Caco-2 (cell line): ENCODE results near the gene ARAP3. TPM values are rescaled to one million over a fixed set of nuclear protein-coding genes. Genes with fewer than 3 reads are reported as not detected.

Source experiments
- BruUV-seq: library from RNA; stranded (reverse); fragments of 400-500 nt; replicated peaks from 2 replicates; lab custom pipeline; 2021; lab: Mats Ljungman, UMichigan
- CTCF ChIA-PET: fragments of 300-600 bp; sonication (Branson Sonifier 250); formaldehyde crosslinking; loops from one replicate; lab custom pipeline; 2022; ENCODE audit warnings: antibody characterized with exemption; lab: Charles Lee
- POLR2A ChIA-PET: fragments of 300-600 bp; sonication (Branson Sonifier 250); formaldehyde crosslinking; loops from one replicate; lab custom pipeline; 2022; ENCODE audit warnings: antibody characterized with exemption; lab: Charles Lee
- DNase-seq, 2 experiments: peaks; one replicate each; pipeline versions ENCODE4 v3.0.0 to v3.0.0-alpha.2; 2020 to 2022
- H3K27me3 ChIP-seq: replicated peaks from 2 replicates; pipeline ENCODE4 v1.6.0; 2011; ENCODE audit warnings: low read length; ENCODE audit not compliant: control insufficient read depth, insufficient read depth
- H3K36me3 ChIP-seq: 2 replicates; pipeline ENCODE4 v1.5.1; 2011; ENCODE audit warnings: low read length; ENCODE audit not compliant: control insufficient read depth, insufficient read depth
- H3K4me1 ChIP-seq: fragments of 250-450 bp; sonication (Bioruptor Pico); 2 replicates; pipeline ENCODE4 v1.5.1; 2020; ENCODE audit warnings: mild to moderate bottlenecking
- H3K4me3 ChIP-seq: 2 replicates; pipeline ENCODE4 v1.5.1; 2011; ENCODE audit warnings: low read depth, mild to moderate bottlenecking, control low read depth, low read length
- H3K9me3 ChIP-seq: fragments of 250-450 bp; sonication (Bioruptor Pico); 2 replicates; pipeline ENCODE4 v1.5.1; 2020; ENCODE audit warnings: mild to moderate bottlenecking, moderate library complexity
- H3K27ac Mint-ChIP-seq: one replicate; pipeline ENCODE4 v1.8.0; 2022; ENCODE audit warnings: mixed read lengths; ENCODE audit not compliant: unreplicated experiment
- H3K27me3 Mint-ChIP-seq: one replicate; pipeline ENCODE4 v1.8.0; 2022; ENCODE audit warnings: mixed read lengths; ENCODE audit not compliant: insufficient read depth, unreplicated experiment
- H3K36me3 Mint-ChIP-seq: one replicate; pipeline ENCODE4 v1.8.0; 2022; ENCODE audit warnings: mild to moderate bottlenecking, mixed read lengths; ENCODE audit not compliant: insufficient read depth, unreplicated experiment
- H3K4me1 Mint-ChIP-seq: one replicate; pipeline ENCODE4 v1.8.0; 2022; ENCODE audit warnings: low read depth, mixed read lengths; ENCODE audit not compliant: unreplicated experiment
- H3K4me3 Mint-ChIP-seq: one replicate; pipeline ENCODE4 v1.8.0; 2022; ENCODE audit warnings: mild to moderate bottlenecking, moderate library complexity, mixed read lengths; ENCODE audit not compliant: unreplicated experiment
- H3K9me3 Mint-ChIP-seq: one replicate; pipeline ENCODE4 v1.8.0; 2022; ENCODE audit warnings: mixed read lengths; ENCODE audit not compliant: unreplicated experiment
- intact Hi-C: fragments of 100-400 bp; cut with micrococcal nuclease; formaldehyde crosslinking; loops from one replicate; pipeline ENCODE4 v1.10.0; 2022; ENCODE audit not compliant: unreplicated experiment
- total RNA-seq: library from RNA; stranded (reverse); gene quantifications from 2 replicates; pipeline ENCODE4 v1.2.3, GENCODE V29; 2022
- TF ChIP-seq, protein P1 (sequence below), 2 experiments: fragments of 200-600 bp in 1 of 2; IDR thresholded peaks; 1 replicate in 1 of 2; 2 replicates in 1 of 2; pipeline versions ENCODE4 v1.5.1 to v1.8.0; 2011 to 2022; ENCODE audit warnings: antibody characterized with exemption in 1 of 2, control low read depth in 1 of 2, inconsistent platforms in 1 of 2, low read depth in 1 of 2, low read length in 1 of 2, mild to moderate bottlenecking in 1 of 2, moderate library complexity in 1 of 2; ENCODE audit not compliant: insufficient read depth in 1 of 2, severe bottlenecking in 1 of 2, unreplicated experiment in 1 of 2

ARAP3 gene
- total RNA-seq, 1 experiment from 2014 or later: 6.3 TPM

DNA sequence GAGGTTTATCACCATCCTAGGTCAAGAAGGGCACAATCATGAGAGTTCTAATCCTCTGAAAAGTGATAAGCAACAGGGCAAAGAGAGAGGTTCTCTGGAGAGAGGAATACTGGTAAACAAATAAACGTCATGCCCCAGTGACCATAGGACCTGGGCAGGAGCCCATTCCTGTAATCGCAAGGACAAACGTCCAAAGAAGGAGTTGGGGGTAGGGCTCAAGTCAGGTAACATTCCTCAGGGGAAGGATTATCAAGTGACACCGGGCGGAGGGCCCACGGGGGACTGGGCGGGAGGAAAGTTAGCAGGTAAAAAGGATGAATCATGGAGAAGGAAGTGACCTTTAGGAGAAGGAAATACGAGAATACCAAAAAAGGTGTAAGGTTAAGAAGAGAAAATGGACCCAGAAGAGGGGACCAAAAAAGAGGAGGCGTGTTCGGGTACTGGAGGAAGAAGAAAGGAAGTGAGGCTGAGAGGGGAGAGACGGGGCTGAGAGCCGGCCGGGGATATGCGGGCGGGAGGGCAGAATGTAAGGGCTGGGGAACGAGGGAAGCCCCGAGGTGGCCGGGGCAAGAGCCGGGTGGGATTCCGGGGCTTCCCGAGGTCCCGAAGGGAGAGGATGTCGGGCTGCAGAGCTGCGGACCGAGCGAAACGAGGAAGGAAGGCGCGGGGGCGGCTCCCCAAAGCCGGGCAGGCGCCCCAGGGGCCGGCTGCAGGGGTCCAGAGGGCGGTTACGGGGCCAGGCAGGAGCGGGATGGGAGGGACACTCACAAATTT, 63.8 kb downstream of the ARAP3 start:
- ChIA-PET POLR2A (interaction anchor here (0.6 to 2.6 kb wide), 6 partner anchors 10 to 298 kb away, joined by 3 to 57 read pairs (median 3); partner anchors contain the start of genes HDAC3, RELL2 and TAF7), CTCF (interaction anchor here (0.7 to 3.2 kb wide), 14 partner anchors 9 to 1402 kb away, joined by 3 to 190 read pairs (median 8); partner anchors contain the start of genes HDAC3 and RELL2)
- peak overlapping the region; percentile 96 for H3K27ac Mint-ChIP-seq
- H3K4me1 Mint-ChIP-seq: peaks cover 17% of the 10 kb centered on the region
- TF ChIP-seq, protein P1, sequence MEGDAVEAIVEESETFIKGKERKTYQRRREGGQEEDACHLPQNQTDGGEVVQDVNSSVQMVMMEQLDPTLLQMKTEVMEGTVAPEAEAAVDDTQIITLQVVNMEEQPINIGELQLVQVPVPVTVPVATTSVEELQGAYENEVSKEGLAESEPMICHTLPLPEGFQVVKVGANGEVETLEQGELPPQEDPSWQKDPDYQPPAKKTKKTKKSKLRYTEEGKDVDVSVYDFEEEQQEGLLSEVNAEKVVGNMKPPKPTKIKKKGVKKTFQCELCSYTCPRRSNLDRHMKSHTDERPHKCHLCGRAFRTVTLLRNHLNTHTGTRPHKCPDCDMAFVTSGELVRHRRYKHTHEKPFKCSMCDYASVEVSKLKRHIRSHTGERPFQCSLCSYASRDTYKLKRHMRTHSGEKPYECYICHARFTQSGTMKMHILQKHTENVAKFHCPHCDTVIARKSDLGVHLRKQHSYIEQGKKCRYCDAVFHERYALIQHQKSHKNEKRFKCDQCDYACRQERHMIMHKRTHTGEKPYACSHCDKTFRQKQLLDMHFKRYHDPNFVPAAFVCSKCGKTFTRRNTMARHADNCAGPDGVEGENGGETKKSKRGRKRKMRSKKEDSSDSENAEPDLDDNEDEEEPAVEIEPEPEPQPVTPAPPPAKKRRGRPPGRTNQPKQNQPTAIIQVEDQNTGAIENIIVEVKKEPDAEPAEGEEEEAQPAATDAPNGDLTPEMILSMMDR (IDR thresholded peaks at IDR 0.05; ENCODE audit: insufficient read depth in 1 of 2, low read depth in 1 of 2, low read length in 1 of 2, severe bottlenecking in 1 of 2, unreplicated experiment in 1 of 2): no peak
- H3K4me1 ChIP-seq: peaks cover 33% of the 10 kb centered on the region
- peak; percentile 91 to 93 for DNase-seq
- peak overlapping the region; percentile 87 for H3K4me3 ChIP-seq
- H3K9me3 ChIP-seq: no peaks in the 10 kb centered on the region
- H3K36me3 ChIP-seq: peaks cover 2% of the 10 kb centered on the region; the same call in 1 of the 2 replicates
- no peaks in the 10 kb centered on the region for H3K27me3 Mint-ChIP-seq
- H3K27me3 ChIP-seq: no peaks in the 10 kb centered on the region
- no peaks in the 10 kb centered on the region for H3K9me3 Mint-ChIP-seq
- intact Hi-C loops: loop anchor here (1.0 kb wide), 2 partner anchors 10 to 33 kb away; partner anchors contain the start of gene FCHSD1
- BruUV-seq: TSS peak; percentile 68
- H3K36me3 Mint-ChIP-seq: peaks cover 49% of the 10 kb centered on the region
- H3K4me3 Mint-ChIP-seq: peak overlapping the region; percentile 89

DNA sequence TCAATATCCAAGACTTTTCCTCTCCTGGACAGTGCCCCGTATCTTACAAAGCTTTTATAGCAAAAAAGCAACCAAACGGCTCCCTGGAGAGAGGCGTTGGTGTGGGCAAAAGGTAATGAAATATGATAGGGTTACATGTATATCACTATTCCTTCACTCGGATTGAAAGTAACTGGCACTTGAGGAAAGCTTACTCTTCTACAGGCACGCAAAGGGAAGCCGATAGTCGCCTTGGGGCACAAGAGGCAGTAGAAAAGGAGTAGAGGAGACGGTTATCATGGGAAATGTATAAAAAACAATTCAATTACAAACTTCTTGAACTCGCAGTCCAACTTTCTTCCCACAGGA, 64.4 kb downstream of the ARAP3 start:
- ChIA-PET CTCF (interaction anchor here (0.5 to 3.2 kb wide), 4 partner anchors 16 to 54 kb away, joined by 3 to 40 read pairs (median 14); partner anchors contain the start of genes HDAC3 and RELL2), POLR2A (interaction anchor here (2.6 kb wide), 1 partner anchor 26 kb away, joined by 57 read pairs; no protein-coding TSS in a partner anchor)
- Mint-ChIP-seq H3K9me3 (no peaks in the 10 kb centered on the region), H3K4me3 (peak overlapping the region; percentile 89), H3K27ac (peak overlapping the region; percentile 96), H3K36me3 (peaks cover 47% of the 10 kb centered on the region), H3K4me1 (peaks cover 21% of the 10 kb centered on the region), H3K27me3 (no peaks in the 10 kb centered on the region)
- Histone ChIP-seq H3K4me1 (peaks cover 34% of the 10 kb centered on the region), H3K36me3 (0 out of 2 replicates have a peak, but pooled peaks cover 2% of the 10 kb centered on the region), H3K4me3 (peak overlapping the region; percentile 87), H3K27me3 (no peaks in the 10 kb centered on the region), H3K9me3 (no peaks in the 10 kb centered on the region)
- DNase-seq: no peak
- BruUV-seq: TSS peak; percentile 36
- intact Hi-C loops: loop anchor here (1.0 kb wide), 2 partner anchors 9 to 34 kb away; partner anchors contain the start of gene FCHSD1
- TF ChIP-seq, protein P1 (IDR thresholded peaks at IDR 0.05; ENCODE audit: insufficient read depth in 1 of 2, low read depth in 1 of 2, low read length in 1 of 2, severe bottlenecking in 1 of 2, unreplicated experiment in 1 of 2): no peak

DNA sequence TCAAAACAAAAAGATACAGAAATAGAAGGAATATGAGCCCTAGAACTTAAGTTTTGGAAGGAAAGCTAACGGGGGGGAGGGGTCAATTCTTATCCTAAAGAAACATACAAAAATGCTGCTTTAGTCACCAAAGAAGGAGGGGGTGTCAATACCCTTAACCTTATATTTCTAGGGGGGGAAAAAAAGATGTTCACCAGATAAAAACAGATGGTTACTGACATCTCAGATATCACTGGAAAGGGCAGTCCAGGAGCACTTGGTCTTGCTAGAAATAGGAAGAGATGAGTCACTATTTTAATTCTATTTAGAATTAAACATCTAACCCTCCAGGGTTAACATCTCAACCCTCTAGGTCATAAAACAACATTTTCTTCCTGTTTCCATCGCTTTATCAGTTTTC, 64.9 kb downstream of the ARAP3 start:
- H3K27me3 Mint-ChIP-seq: no peaks in the 10 kb centered on the region
- 0 out of 2 replicates have a peak, but pooled peaks cover 2% of the 10 kb centered on the region for H3K36me3 ChIP-seq
- TF ChIP-seq, protein P1 (IDR thresholded peaks at IDR 0.05; ENCODE audit: insufficient read depth in 1 of 2, low read depth in 1 of 2, low read length in 1 of 2, severe bottlenecking in 1 of 2, unreplicated experiment in 1 of 2): no peak

More for the DNA sequence above, 64.9 kb downstream of the ARAP3 start:
- intact Hi-C loops: no loop called here
- Mint-ChIP-seq H3K36me3 (peaks cover 41% of the 10 kb centered on the region), H3K27ac (peak overlapping the region; percentile 96), H3K9me3 (no peaks in the 10 kb centered on the region), H3K4me3 (peak overlapping the region; percentile 89), H3K4me1 (peaks cover 21% of the 10 kb centered on the region)
- Histone ChIP-seq H3K27me3 (no peaks in the 10 kb centered on the region), H3K9me3 (no peaks in the 10 kb centered on the region), H3K4me3 (peak overlapping the region; percentile 87), H3K4me1 (peaks cover 34% of the 10 kb centered on the region)
- ChIA-PET POLR2A (interaction anchor here (0.6 to 2.6 kb wide), 3 partner anchors 20 to 41 kb away, joined by 4 to 57 read pairs (median 9); partner anchors contain the start of genes HDAC3 and RELL2), CTCF (interaction anchor here (0.5 to 3.2 kb wide), 4 partner anchors 17 to 53 kb away, joined by 3 to 40 read pairs (median 14); partner anchors contain the start of genes HDAC3 and RELL2)
- no peak for DNase-seq
- BruUV-seq: no TSS peak
